Endothelial cell of umbilical vein (primary cell): ENCODE data around the gene FTO. TPM values are rescaled to one million over a fixed set of nuclear protein-coding genes. Genes with fewer than 3 reads are reported as not detected.

Experiments
- BruUV-seq: library from RNA; stranded (reverse); fragments of 400-500 nt; replicated peaks from 2 replicates; lab custom pipeline; 2021; lab: Mats Ljungman, UMichigan
- CTCF ChIA-PET: fragments of 300-600, 350-600 bp; sonication (Branson Sonifier 250); formaldehyde crosslinking; loops from one replicate; lab custom pipeline; 2021; ENCODE audit warnings: antibody characterized with exemption, inconsistent platforms; lab: Charles Lee
- POLR2A ChIA-PET: fragments of 300-600, 350-600 bp; sonication (Branson Sonifier 250); formaldehyde crosslinking; loops from one replicate; lab custom pipeline; 2021; ENCODE audit warnings: antibody characterized with exemption, inconsistent platforms; lab: Charles Lee
- DNase-seq: peaks from one replicate; pipeline ENCODE4 v3.0.0-alpha.2; 2011; ENCODE audit warnings: low read depth, low spot score
- FAIRE-seq: peaks from 2 replicates; lab custom pipeline; 2011; peaks lifted over from hg19 to GRCh38; lab: Jason Lieb, UNC
- H2AFZ ChIP-seq: 2 replicates; pipeline ENCODE4 v1.6.0; 2012; ENCODE audit warnings: low read depth, low read length, control low read depth, inconsistent platforms
- H3K27ac ChIP-seq: 2 replicates; pipeline ENCODE4 v1.5.1; 2011; ENCODE audit warnings: low read depth, mild to moderate bottlenecking, control low read depth, low read length, moderate library complexity; ENCODE audit not compliant: insufficient read depth
- H3K27me3 ChIP-seq, 2 experiments: 2 replicates each; pipeline versions ENCODE4 v1.6.0 to v1.6.1; 2011; ENCODE audit warnings: low read length in 2 of 2, mixed read lengths in 1 of 2; ENCODE audit not compliant: control insufficient read depth in 2 of 2, insufficient read depth in 2 of 2
- H3K36me3 ChIP-seq, 2 experiments: 2 replicates in 1 of 2; 3 replicates in 1 of 2; pipeline ENCODE4 v1.5.1; 2011; ENCODE audit warnings: low read length in 2 of 2, mild to moderate bottlenecking in 1 of 2, moderate library complexity in 1 of 2; ENCODE audit not compliant: control insufficient read depth in 2 of 2, insufficient read depth in 2 of 2; ENCODE audit errors: extremely low read depth in 1 of 2
- H3K4me1 ChIP-seq: 3 replicates; pipeline ENCODE4 v1.5.1; 2011; ENCODE audit warnings: mild to moderate bottlenecking, low read length; ENCODE audit not compliant: control insufficient read depth, insufficient read depth; ENCODE audit errors: extremely low read depth
- H3K4me2 ChIP-seq: 2 replicates; pipeline ENCODE4 v1.6.1; 2011; ENCODE audit warnings: low read length, control low read depth, mixed read lengths; ENCODE audit not compliant: insufficient read depth
- H3K4me3 ChIP-seq, 3 experiments: fragments of 200-600 bp in 1 of 3; sonication (generic), shearing (Covaris generic) in 1 of 3; replicated peaks in 1 of 3; 2 replicates each; pipeline ENCODE4 v1.5.1; 2011 to 2016; ENCODE audit warnings: control low read depth in 3 of 3, low read length in 3 of 3, mild to moderate bottlenecking in 2 of 3, inconsistent platforms in 1 of 3, low read depth in 1 of 3, moderate library complexity in 1 of 3; ENCODE audit not compliant: insufficient read depth in 1 of 3
- H3K79me2 ChIP-seq: 2 replicates; pipeline ENCODE4 v1.6.0; 2012; ENCODE audit warnings: low read length, inconsistent platforms; ENCODE audit not compliant: control insufficient read depth, insufficient read depth
- H3K9ac ChIP-seq: replicated peaks from 2 replicates; pipeline ENCODE3; 2011; ENCODE audit warnings: low read length, control low read depth; ENCODE audit not compliant: insufficient read depth; ENCODE audit errors: extremely low read depth
- H3K9me1 ChIP-seq: replicated peaks from 3 replicates; pipeline ENCODE4 v1.6.0; 2011; ENCODE audit warnings: mild to moderate bottlenecking, low read length; ENCODE audit not compliant: control insufficient read depth, insufficient read depth; ENCODE audit errors: extremely low read depth
- H3K9me3 ChIP-seq: replicated peaks from 2 replicates; pipeline ENCODE4 v1.5.1; 2012; ENCODE audit warnings: low read length, inconsistent platforms; ENCODE audit not compliant: control insufficient read depth, insufficient read depth
- H4K20me1 ChIP-seq: replicated peaks from 2 replicates; pipeline ENCODE3; 2011; ENCODE audit warnings: mild to moderate bottlenecking, low read length; ENCODE audit not compliant: control insufficient read depth, insufficient read depth; ENCODE audit errors: extremely low read depth
- EZH2 ChIP-seq: IDR thresholded peaks from 2 replicates; pipeline ENCODE4 v1.6.1; 2012; ENCODE audit warnings: borderline replicate concordance, low read depth, mild to moderate bottlenecking, moderate library complexity, low read length, inconsistent platforms; ENCODE audit not compliant: severe bottlenecking
- FOS ChIP-seq: IDR thresholded peaks from 2 replicates; pipeline ENCODE4 v1.6.1; 2011; ENCODE audit warnings: mild to moderate bottlenecking, low read length, moderate library complexity, borderline replicate concordance; ENCODE audit not compliant: insufficient read depth
- GATA2 ChIP-seq: IDR thresholded peaks from 2 replicates; pipeline ENCODE4 v1.7.0; 2011; ENCODE audit warnings: low read depth, mild to moderate bottlenecking, moderate library complexity, mixed read lengths, low read length; ENCODE audit not compliant: insufficient read length, insufficient read depth
- JUN ChIP-seq: IDR thresholded peaks from 2 replicates; pipeline ENCODE4 v1.6.1; 2011; ENCODE audit warnings: borderline replicate concordance, low read depth; ENCODE audit not compliant: insufficient read length, insufficient read depth
- MYC ChIP-seq: IDR thresholded peaks from one replicate; pipeline ENCODE4 v1.6.1; 2011; ENCODE audit warnings: mild to moderate bottlenecking, low read depth, low read length
- POLR2A ChIP-seq: IDR thresholded peaks from 2 replicates; pipeline ENCODE4 v1.6.1; 2012; ENCODE audit warnings: low read depth, mild to moderate bottlenecking, control low read depth, low read length
- POLR2AphosphoS5 ChIP-seq: IDR thresholded peaks from 2 replicates; pipeline ENCODE4 v1.6.1; 2012; ENCODE audit warnings: low read depth, mild to moderate bottlenecking, control low read depth, low read length, moderate library complexity; ENCODE audit not compliant: insufficient read depth
- dilution Hi-C: fragments of 300-500 bp; cut with MboI; formaldehyde crosslinking; loops from one replicate; pipeline ENCODE4 v1.15.0; 2019; ENCODE audit warnings: low sequenced_read_pairs; ENCODE audit not compliant: extremely low pct_ligation_motif_present
- intact Hi-C: fragments of 100-400 bp; cut with micrococcal nuclease; formaldehyde crosslinking; loops from one replicate; pipeline ENCODE4 v1.10.0; 2022
- polyA plus RNA-seq, 4 experiments: library from polyadenylated mRNA; depleted of rRNA in 3 of 4; stranded (reverse) in 3 of 4; unstranded in 1 of 4; fragments of >200 nt; gene quantifications; 2 replicates each; pipeline versions ENCODE4 v1.2.1 to v1.2.3, GENCODE V29; 2011 to 2012; ENCODE audit warnings: missing spikeins in 1 of 4
- total RNA-seq: library from RNA; stranded (reverse); gene quantifications from 2 replicates; pipeline ENCODE4 v1.2.3, GENCODE V29; 2021
- TF ChIP-seq, protein P1 (sequence below), 2 donors: IDR thresholded peaks; 1 replicate in 1 of 2; 2 replicates in 1 of 2; pipeline ENCODE4 v1.5.1; 2011; ENCODE audit warnings: low read length in 2 of 2, mild to moderate bottlenecking in 2 of 2, moderate library complexity in 2 of 2, control low read depth in 1 of 2, inconsistent platforms in 1 of 2, low read depth in 1 of 2; ENCODE audit not compliant: insufficient read depth in 1 of 2; ENCODE audit errors: extremely low read depth in 1 of 2
- TF ChIP-seq, protein P2 (sequence below): IDR thresholded peaks from 2 replicates; pipeline ENCODE4 v1.6.1; 2011; ENCODE audit not compliant: insufficient read depth, insufficient read length

The FTO gene
- total and polyA plus RNA-seq, 2 donors (not counting 3 experiments of a cell fraction or from before 2014, with no cell fraction given) = 48.6 to 87.1 TPM

DNA sequence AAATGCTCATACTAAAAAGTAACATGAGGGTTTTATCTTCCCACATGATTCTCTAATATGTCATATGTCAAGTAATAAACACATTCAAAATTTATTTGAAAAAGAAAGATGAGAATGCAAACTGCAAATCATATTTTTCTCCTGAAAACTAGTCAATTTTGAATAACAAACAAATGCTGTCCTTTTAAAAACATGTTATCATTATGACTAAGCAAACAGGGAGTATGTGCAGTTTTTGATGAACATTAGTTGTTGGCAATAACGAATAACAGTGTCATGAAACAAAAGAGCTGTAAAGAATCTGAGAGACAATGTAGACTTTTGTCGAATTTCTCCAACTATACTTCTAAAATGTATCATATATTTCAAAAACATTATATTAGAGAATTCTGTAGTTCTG, 35.1 kb upstream of the FTO start:
- BruUV-seq = no TSS peak
- dilution Hi-C loops = no loop called here
- no peak for DNase-seq

More for the DNA sequence above, 35.1 kb upstream of the FTO start:
- intact Hi-C loops = no loop called here
- no peak overlapping the region for H2AFZ ChIP-seq
- H3K4me1 ChIP-seq = no peaks in the 10 kb centered on the region
- no peaks in the 10 kb centered on the region for H3K36me3 ChIP-seq
- no peaks in the 10 kb centered on the region for H4K20me1 ChIP-seq
- TF ChIP-seq MYC (no peak), JUN (no peak), FOS (no peak), GATA2 (no peak), POLR2A (no peak), POLR2AphosphoS5 (no peak), EZH2 (no peak)
- TF ChIP-seq, protein P1, sequence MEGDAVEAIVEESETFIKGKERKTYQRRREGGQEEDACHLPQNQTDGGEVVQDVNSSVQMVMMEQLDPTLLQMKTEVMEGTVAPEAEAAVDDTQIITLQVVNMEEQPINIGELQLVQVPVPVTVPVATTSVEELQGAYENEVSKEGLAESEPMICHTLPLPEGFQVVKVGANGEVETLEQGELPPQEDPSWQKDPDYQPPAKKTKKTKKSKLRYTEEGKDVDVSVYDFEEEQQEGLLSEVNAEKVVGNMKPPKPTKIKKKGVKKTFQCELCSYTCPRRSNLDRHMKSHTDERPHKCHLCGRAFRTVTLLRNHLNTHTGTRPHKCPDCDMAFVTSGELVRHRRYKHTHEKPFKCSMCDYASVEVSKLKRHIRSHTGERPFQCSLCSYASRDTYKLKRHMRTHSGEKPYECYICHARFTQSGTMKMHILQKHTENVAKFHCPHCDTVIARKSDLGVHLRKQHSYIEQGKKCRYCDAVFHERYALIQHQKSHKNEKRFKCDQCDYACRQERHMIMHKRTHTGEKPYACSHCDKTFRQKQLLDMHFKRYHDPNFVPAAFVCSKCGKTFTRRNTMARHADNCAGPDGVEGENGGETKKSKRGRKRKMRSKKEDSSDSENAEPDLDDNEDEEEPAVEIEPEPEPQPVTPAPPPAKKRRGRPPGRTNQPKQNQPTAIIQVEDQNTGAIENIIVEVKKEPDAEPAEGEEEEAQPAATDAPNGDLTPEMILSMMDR (IDR thresholded peaks at IDR 0.05; ENCODE audit: extremely low read depth in 1 of 2, insufficient read depth in 1 of 2, low read depth in 1 of 2, low read length in 2 of 2) = no peak
- TF ChIP-seq, protein P2, sequence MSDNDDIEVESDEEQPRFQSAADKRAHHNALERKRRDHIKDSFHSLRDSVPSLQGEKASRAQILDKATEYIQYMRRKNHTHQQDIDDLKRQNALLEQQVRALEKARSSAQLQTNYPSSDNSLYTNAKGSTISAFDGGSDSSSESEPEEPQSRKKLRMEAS = no peak
- no peak overlapping the region for H3K27ac ChIP-seq
- no peak overlapping the region for H3K4me2 ChIP-seq
- no peak overlapping the region for H3K9ac ChIP-seq
- CTCF ChIA-PET = interaction anchor here (1.1 kb wide), 1 partner anchor 10 kb away, joined by 4 read pairs; no protein-coding TSS in a partner anchor
- no peaks in the 10 kb centered on the region for H3K79me2 ChIP-seq
- no peak overlapping the region for H3K4me3 ChIP-seq
- POLR2A ChIA-PET = no interaction called here
- H3K9me1 ChIP-seq = peaks cover 2% of the 10 kb centered on the region
- no peaks in the 10 kb centered on the region for H3K27me3 ChIP-seq
- H3K9me3 ChIP-seq = no peaks in the 10 kb centered on the region
- FAIRE-seq = no peak
